ENCODE results near the gene TENT4A. TPM values are rescaled to one million over a fixed set of nuclear protein-coding genes. Genes with fewer than 3 reads are reported as not detected.

Gene TENT4A
- total and polyA plus RNA-seq, 2 experiments from 2014 or later = 6.8 to 14.1 TPM

DNA sequence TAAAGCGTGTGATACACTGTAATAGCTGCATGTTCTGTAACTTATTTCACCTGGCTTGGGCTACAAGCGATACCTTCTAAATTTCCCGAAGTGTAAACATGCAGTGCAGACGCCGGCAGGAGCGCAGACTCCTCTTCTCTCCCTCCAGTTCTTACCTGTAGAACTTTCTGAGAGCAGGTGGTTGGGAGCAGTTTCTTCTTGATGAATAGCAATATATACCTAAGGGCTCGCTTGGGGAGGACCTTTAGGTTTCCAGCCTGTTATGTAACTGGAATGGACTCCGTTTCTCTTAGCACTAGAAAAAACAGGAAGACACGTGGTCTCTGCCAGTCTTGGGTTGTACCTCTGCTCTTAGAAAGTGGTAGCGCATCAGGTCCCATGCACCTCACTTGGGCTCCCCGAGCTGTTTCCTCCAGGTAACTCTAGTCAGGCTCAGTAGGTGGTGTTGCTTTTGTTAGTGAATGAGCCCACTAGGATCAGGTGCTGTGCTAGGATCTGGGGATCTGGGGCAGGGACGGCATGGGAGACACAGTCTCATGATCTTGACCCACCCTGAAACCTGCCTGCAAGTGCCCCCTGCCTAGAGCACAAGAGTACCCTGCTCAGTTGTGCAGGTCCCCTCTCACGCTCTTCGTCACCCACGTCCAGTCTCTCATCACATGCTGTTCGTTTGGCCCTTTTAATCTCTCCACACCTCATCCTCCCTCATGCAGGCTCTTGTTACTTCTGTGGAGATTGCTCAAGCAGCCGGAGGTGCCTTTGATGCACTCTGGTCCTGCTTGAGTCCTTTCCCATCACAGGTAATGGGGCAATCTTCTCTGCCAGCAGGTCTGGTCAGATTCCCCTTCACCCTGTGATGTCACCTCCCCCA, 2.8 kb downstream of the TENT4A start:
- Histone ChIP-seq H2AFZ (no peak overlapping the region), H3K27me3 (no peaks in the 10 kb centered on the region), H4K20me1 (ENCODE audit: insufficient read depth, poor library complexity, severe bottlenecking) (peaks cover 65% of the 10 kb centered on the region), H3K9me2 (replicated peaks; ENCODE audit: insufficient read depth) (no peaks in the 10 kb centered on the region), H3K4me2 (peak overlapping the region; percentile 86), H3K9me3 (ENCODE audit: low read depth) (no peaks in the 10 kb centered on the region), H3K4me1 (ENCODE audit: insufficient read depth) (peaks cover 32% of the 10 kb centered on the region), H3K36me3 (replicated peaks; ENCODE audit: insufficient read depth, low read depth) (no peaks in the 10 kb centered on the region), H3K27ac (no peak overlapping the region), H3K4me3 (peak overlapping the region; percentile 84), H3K79me2 (peaks cover 67% of the 10 kb centered on the region)
- no peak for DNase-seq (ENCODE audit: low spot score)
- no peak for TF ChIP-seq EZH2phosphoT487 (IDR thresholded peaks at IDR 0.05; ENCODE audit: low read depth, severe bottlenecking, unreplicated experiment)
- TF ChIP-seq, protein P1, sequence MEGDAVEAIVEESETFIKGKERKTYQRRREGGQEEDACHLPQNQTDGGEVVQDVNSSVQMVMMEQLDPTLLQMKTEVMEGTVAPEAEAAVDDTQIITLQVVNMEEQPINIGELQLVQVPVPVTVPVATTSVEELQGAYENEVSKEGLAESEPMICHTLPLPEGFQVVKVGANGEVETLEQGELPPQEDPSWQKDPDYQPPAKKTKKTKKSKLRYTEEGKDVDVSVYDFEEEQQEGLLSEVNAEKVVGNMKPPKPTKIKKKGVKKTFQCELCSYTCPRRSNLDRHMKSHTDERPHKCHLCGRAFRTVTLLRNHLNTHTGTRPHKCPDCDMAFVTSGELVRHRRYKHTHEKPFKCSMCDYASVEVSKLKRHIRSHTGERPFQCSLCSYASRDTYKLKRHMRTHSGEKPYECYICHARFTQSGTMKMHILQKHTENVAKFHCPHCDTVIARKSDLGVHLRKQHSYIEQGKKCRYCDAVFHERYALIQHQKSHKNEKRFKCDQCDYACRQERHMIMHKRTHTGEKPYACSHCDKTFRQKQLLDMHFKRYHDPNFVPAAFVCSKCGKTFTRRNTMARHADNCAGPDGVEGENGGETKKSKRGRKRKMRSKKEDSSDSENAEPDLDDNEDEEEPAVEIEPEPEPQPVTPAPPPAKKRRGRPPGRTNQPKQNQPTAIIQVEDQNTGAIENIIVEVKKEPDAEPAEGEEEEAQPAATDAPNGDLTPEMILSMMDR (IDR thresholded peaks at IDR 0.05; ENCODE audit: poor library complexity) = no peak
- TF ChIP-seq EZH2 (IDR thresholded peaks at IDR 0.05; ENCODE audit: borderline replicate concordance) = no peak
- WGBS (ENCODE audit: low lambda C conversion rate, missing lambda C conversion rate) = 65% methylated on average over 17 of the region's 17 CpGs

DNA sequence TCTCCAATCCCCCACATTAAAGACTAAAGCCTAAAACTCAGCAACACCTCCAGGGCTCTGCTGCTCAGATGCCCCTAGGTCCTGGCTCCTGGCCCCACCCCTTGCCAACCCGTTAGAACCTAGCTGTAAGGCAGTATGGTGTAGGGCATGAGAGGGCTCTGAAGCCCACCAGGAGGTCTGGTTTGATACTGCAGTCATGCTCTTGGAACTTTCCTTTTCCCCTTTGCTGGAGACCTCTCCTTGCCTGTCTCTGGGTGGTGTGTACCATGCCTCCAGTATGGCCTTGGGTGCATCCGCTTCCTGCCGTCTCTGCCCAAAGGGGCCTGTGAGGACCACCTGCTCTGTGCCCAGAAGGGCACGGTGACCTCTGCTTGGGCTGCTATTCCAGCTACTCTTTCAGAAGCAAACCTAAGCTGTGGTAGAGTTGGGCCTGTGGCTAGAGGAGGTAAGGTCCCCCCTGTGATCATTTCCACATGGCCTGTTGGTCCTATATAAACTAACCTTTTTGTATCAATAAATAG, 3.5 kb downstream of the TENT4A start:
- 93% methylated on average over 4 of the region's 4 CpGs for WGBS (ENCODE audit: low lambda C conversion rate, missing lambda C conversion rate)
- Histone ChIP-seq H4K20me1 (ENCODE audit: insufficient read depth, poor library complexity, severe bottlenecking) (peaks cover 72% of the 10 kb centered on the region), H3K9me3 (ENCODE audit: low read depth) (no peaks in the 10 kb centered on the region), H3K9me2 (replicated peaks; ENCODE audit: insufficient read depth) (no peaks in the 10 kb centered on the region), H3K27ac (no peak overlapping the region), H3K27me3 (no peaks in the 10 kb centered on the region), H3K4me3 (no peak overlapping the region), H3K4me1 (ENCODE audit: insufficient read depth) (peaks cover 30% of the 10 kb centered on the region), H3K36me3 (replicated peaks; ENCODE audit: insufficient read depth, low read depth) (no peaks in the 10 kb centered on the region), H3K79me2 (peaks cover 74% of the 10 kb centered on the region), H2AFZ (no peak overlapping the region), H3K4me2 (peak overlapping the region; percentile 86)
- no peak for DNase-seq (ENCODE audit: low spot score)
- TF ChIP-seq EZH2 (IDR thresholded peaks at IDR 0.05; ENCODE audit: borderline replicate concordance) = no peak
- TF ChIP-seq EZH2phosphoT487 (IDR thresholded peaks at IDR 0.05; ENCODE audit: low read depth, severe bottlenecking, unreplicated experiment) = no peak
- TF ChIP-seq, protein P1 (IDR thresholded peaks at IDR 0.05; ENCODE audit: poor library complexity) = no peak

DNA sequence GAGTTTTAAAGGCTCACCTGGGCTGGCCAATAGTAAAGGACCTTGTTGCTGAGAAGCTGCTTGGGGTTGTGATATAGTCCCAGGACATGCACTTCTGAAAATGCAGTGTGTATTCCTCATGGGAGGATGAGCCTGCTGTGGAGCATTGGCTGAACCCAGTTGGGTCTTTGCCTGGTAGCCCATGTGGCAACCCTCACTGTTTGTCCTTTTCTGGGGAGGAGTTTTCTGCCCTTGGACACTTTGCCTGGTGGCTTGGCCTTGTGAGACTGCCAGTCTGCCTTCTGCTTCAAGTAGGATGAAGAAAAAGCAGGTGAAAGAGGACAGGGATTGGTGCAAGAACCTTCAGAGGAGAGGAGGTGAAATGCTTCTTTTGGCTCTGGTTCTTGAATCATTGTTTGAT, 4.0 kb downstream of the TENT4A start:
- Histone ChIP-seq H3K9me2 (replicated peaks; ENCODE audit: insufficient read depth) (no peaks in the 10 kb centered on the region), H4K20me1 (ENCODE audit: insufficient read depth, poor library complexity, severe bottlenecking) (peaks cover 78% of the 10 kb centered on the region), H3K79me2 (peaks cover 79% of the 10 kb centered on the region), H3K27ac (no peak overlapping the region), H3K4me1 (ENCODE audit: insufficient read depth) (peaks cover 27% of the 10 kb centered on the region), H2AFZ (no peak overlapping the region), H3K36me3 (replicated peaks; ENCODE audit: insufficient read depth, low read depth) (no peaks in the 10 kb centered on the region), H3K4me2 (peak overlapping the region; percentile 86), H3K4me3 (no peak overlapping the region), H3K9me3 (ENCODE audit: low read depth) (no peaks in the 10 kb centered on the region), H3K27me3 (no peaks in the 10 kb centered on the region)
- TF ChIP-seq, protein P1 (IDR thresholded peaks at IDR 0.05; ENCODE audit: poor library complexity) = no peak
- no peak for TF ChIP-seq EZH2phosphoT487 (IDR thresholded peaks at IDR 0.05; ENCODE audit: low read depth, severe bottlenecking, unreplicated experiment)
- TF ChIP-seq EZH2 (IDR thresholded peaks at IDR 0.05; ENCODE audit: borderline replicate concordance) = no peak
- DNase-seq (ENCODE audit: low spot score) = no peak

Measured in hepatocyte (in vitro differentiated cells).